A549 (cell line): ENCODE measurements around the gene PER1. TPM values are rescaled to one million over a fixed set of nuclear protein-coding genes. Genes with fewer than 3 reads are reported as not detected.

Source experiments
- ATAC-seq, 2 experiments: fragments of 200-7000 bp in 1 of 2; fragments of >200 bp in 1 of 2; cut with Nextera tagmentation in 1 of 2; cut with Tn5 transposase in 1 of 2; 3 replicates each; pipeline versions ENCODE4 v1.8.0 to v1.9.1; 2018 to 2020; ENCODE audit warnings: mild to moderate bottlenecking in 1 of 2, moderate library complexity in 1 of 2
- CTCF ChIA-PET: fragments of 300-600 bp; sonication (Branson Sonifier 250); formaldehyde crosslinking; extraction: SDS; loops from one replicate; lab custom pipeline; 2021; ENCODE audit warnings: antibody characterized with exemption, inconsistent platforms; lab: Yijun Ruan, JAX
- POLR2A ChIA-PET: fragments of 350-600 bp; formaldehyde crosslinking; extraction: SDS; loops from one replicate; lab custom pipeline; 2021; ENCODE audit warnings: antibody characterized with exemption, inconsistent platforms; lab: Yijun Ruan, JAX
- DNase-seq, 2 experiments: peaks; one replicate each; pipeline versions ENCODE4 v3.0.0 to v3.0.0-alpha.2; 2011 to 2016; ENCODE audit warnings: low read depth in 1 of 2, low spot score in 1 of 2
- FAIRE-seq: peaks from 2 replicates; lab custom pipeline; 2011; peaks lifted over from hg19 to GRCh38; lab: Jason Lieb, UNC
- H3K27ac ChIP-seq, 2 experiments: fragments of >200 bp; sonication (Bioruptor Twin); formaldehyde crosslinking; 3 replicates each; pipeline ENCODE4 v1.5.1; 2016 to 2017
- H3K4me1 ChIP-seq: fragments of >200 bp; sonication (Bioruptor Twin); formaldehyde crosslinking; 3 replicates; pipeline ENCODE4 v1.6.1; 2016
- H3K4me2 ChIP-seq: fragments of >200 bp; sonication (Bioruptor Twin); formaldehyde crosslinking; 3 replicates; pipeline ENCODE4 v1.6.1; 2016
- H3K4me3 ChIP-seq: fragments of >200 bp; sonication (Bioruptor Twin); formaldehyde crosslinking; 3 replicates; pipeline ENCODE4 v1.5.1; 2016
- H3K9me3 ChIP-seq: fragments of >200 bp; sonication (Bioruptor Twin); formaldehyde crosslinking; 3 replicates; pipeline ENCODE4 v1.6.1; 2016
- ATOH8 ChIP-seq: fragments of 250-450 bp; sonication (Bioruptor Pico); IDR thresholded peaks from 2 replicates; pipeline ENCODE4 v1.5.0; 2020; ENCODE audit warnings: low read depth, mild to moderate bottlenecking, moderate library complexity
- CBX2 ChIP-seq: fragments of 200-600 bp; sonication (generic); IDR thresholded peaks from 2 replicates; pipeline ENCODE4 v1.6.1; 2016; ENCODE audit warnings: low read depth, mild to moderate bottlenecking, borderline replicate concordance
- CBX8 ChIP-seq: fragments of 200-600 bp; sonication (generic); IDR thresholded peaks from 2 replicates; pipeline ENCODE4 v1.6.1; 2016
- CHD2 ChIP-seq: fragments of 150-350 bp; IDR thresholded peaks from 2 replicates; pipeline ENCODE4 v1.6.1; 2014; ENCODE audit warnings: low read length; ENCODE audit not compliant: partially characterized antibody
- EHMT2 ChIP-seq: fragments of 200-600 bp; sonication (generic); IDR thresholded peaks from 2 replicates; pipeline ENCODE4 v1.6.1; 2016; ENCODE audit warnings: antibody characterized with exemption, low read depth, mild to moderate bottlenecking, moderate library complexity
- ELK1 ChIP-seq: fragments of 150-350 bp; IDR thresholded peaks from 2 replicates; pipeline ENCODE4 v1.6.1; 2014; ENCODE audit warnings: low read depth, mild to moderate bottlenecking, low read length
- EP300 ChIP-seq, 2 experiments: fragments of >200 bp; sonication (Bioruptor Twin); formaldehyde crosslinking; IDR thresholded peaks; 2 replicates in 1 of 2; 3 replicates in 1 of 2; pipeline ENCODE4 v1.6.1; 2016 to 2017
- ESRRA ChIP-seq: fragments of 150-350 bp; IDR thresholded peaks from 2 replicates; pipeline ENCODE4 v1.6.1; 2014; ENCODE audit warnings: mild to moderate bottlenecking, low read length, borderline replicate concordance
- FOSB ChIP-seq: fragments of 250-450 bp; sonication (Bioruptor Pico); IDR thresholded peaks from 2 replicates; pipeline ENCODE4 v1.5.0; 2020; ENCODE audit warnings: mild to moderate bottlenecking, moderate library complexity
- FOSL2 ChIP-seq, 2 experiments: fragments of 450-650 bp in 1 of 2; fragments of >200 bp in 1 of 2; sonication (Bioruptor Twin) in 1 of 2; formaldehyde crosslinking; IDR thresholded peaks; 2 replicates each; pipeline versions ENCODE4 v1.5.0 to v1.6.1; 2016 to 2020; ENCODE audit warnings: mild to moderate bottlenecking in 1 of 2, moderate library complexity in 1 of 2
- FOXS1 ChIP-seq: fragments of 250-450 bp; sonication (Bioruptor Pico); IDR thresholded peaks from 2 replicates; pipeline ENCODE4 v1.5.0; 2020; ENCODE audit warnings: mild to moderate bottlenecking, moderate library complexity
- GATA3 ChIP-seq: IDR thresholded peaks from 2 replicates; pipeline ENCODE4 v1.6.1; 2012; ENCODE audit warnings: borderline replicate concordance
- HDAC2 ChIP-seq: fragments of 200-600 bp; sonication (generic); IDR thresholded peaks from 2 replicates; pipeline ENCODE4 v1.6.1; 2016
- HOXA7 ChIP-seq: fragments of 250-450 bp; sonication (Bioruptor Pico); IDR thresholded peaks from 2 replicates; pipeline ENCODE4 v1.5.0; 2020; ENCODE audit warnings: mild to moderate bottlenecking, moderate library complexity
- JUN ChIP-seq, 2 experiments: fragments of >200 bp; sonication (Bioruptor Twin); formaldehyde crosslinking; IDR thresholded peaks; 2 replicates in 1 of 2; 3 replicates in 1 of 2; pipeline ENCODE4 v1.6.1; 2016 to 2017
- JUNB ChIP-seq: fragments of >200 bp; sonication (Bioruptor Twin); formaldehyde crosslinking; IDR thresholded peaks from 2 replicates; pipeline ENCODE4 v1.6.1; 2016
- MAFK ChIP-seq: fragments of 450-650 bp; IDR thresholded peaks from 2 replicates; pipeline ENCODE4 v1.6.1; 2014; ENCODE audit not compliant: partially characterized antibody
- MAX ChIP-seq: IDR thresholded peaks from 2 replicates; pipeline ENCODE4 v1.6.1; 2012
- MYC ChIP-seq: IDR thresholded peaks from 2 replicates; pipeline ENCODE4 v1.6.1; 2012; ENCODE audit warnings: mild to moderate bottlenecking, inconsistent platforms, low read length, improper control_type of control experiment, borderline replicate concordance
- NPAS2 ChIP-seq: fragments of 250-450 bp; sonication (Bioruptor Pico); IDR thresholded peaks from 2 replicates; pipeline ENCODE4 v1.8.0; 2022; ENCODE audit warnings: mild to moderate bottlenecking, moderate library complexity, borderline replicate concordance
- PBX3 ChIP-seq: IDR thresholded peaks from 2 replicates; pipeline ENCODE4 v1.6.1; 2012
- PHF8 ChIP-seq: fragments of 200-600 bp; sonication (generic); IDR thresholded peaks from 2 replicates; pipeline ENCODE4 v1.6.1; 2016; ENCODE audit warnings: low read depth, mild to moderate bottlenecking, antibody characterized with exemption, moderate library complexity, borderline replicate concordance
- RAD21 ChIP-seq, 2 experiments: fragments of >200 bp in 1 of 2; sonication (Bioruptor Twin) in 1 of 2; formaldehyde crosslinking in 1 of 2; IDR thresholded peaks in 1 of 2; conservative IDR thresholded peaks in 1 of 2; 2 replicates in 1 of 2; 3 replicates in 1 of 2; pipeline ENCODE4 v1.6.1; 2012 to 2018; ENCODE audit warnings: inconsistent platforms in 1 of 2
- RARB ChIP-seq: fragments of 250-450 bp; sonication (Bioruptor Pico); IDR thresholded peaks from 2 replicates; pipeline ENCODE4 v1.8.0; 2021; ENCODE audit warnings: mild to moderate bottlenecking, moderate library complexity
- RCOR1 ChIP-seq: fragments of 150-350 bp; IDR thresholded peaks from 2 replicates; pipeline ENCODE4 v1.6.1; 2014; ENCODE audit warnings: antibody characterized with exemption, low read length, low read depth
- REST ChIP-seq: fragments of 200-600 bp; sonication (generic); IDR thresholded peaks from 2 replicates; pipeline ENCODE4 v1.6.1; 2016; ENCODE audit warnings: antibody characterized with exemption, mild to moderate bottlenecking, moderate library complexity
- RFX5 ChIP-seq: fragments of 450-650 bp; IDR thresholded peaks from 2 replicates; pipeline ENCODE4 v1.7.1; 2014; ENCODE audit warnings: antibody characterized with exemption, mild to moderate bottlenecking, moderate library complexity
- RNF2 ChIP-seq: fragments of 200-600 bp; sonication (generic); IDR thresholded peaks from 2 replicates; pipeline ENCODE4 v1.6.1; 2016; ENCODE audit warnings: low read depth, mild to moderate bottlenecking, antibody characterized with exemption, moderate library complexity, borderline replicate concordance
- TP53 ChIP-seq: fragments of 250-450 bp; sonication (Bioruptor Pico); IDR thresholded peaks from 2 replicates; pipeline ENCODE4 v1.5.0; 2021; ENCODE audit warnings: mild to moderate bottlenecking, moderate library complexity
- USF2 ChIP-seq: fragments of 450-650 bp; IDR thresholded peaks from 2 replicates; pipeline ENCODE4 v1.6.1; 2014; ENCODE audit warnings: antibody characterized with exemption
- ZFP36 ChIP-seq: fragments of 450-650 bp; IDR thresholded peaks from 2 replicates; pipeline ENCODE4 v1.6.1; 2014; ENCODE audit warnings: borderline replicate concordance; ENCODE audit not compliant: partially characterized antibody
- ZNF302 ChIP-seq: fragments of 250-450 bp; sonication (Bioruptor Pico); IDR thresholded peaks from 2 replicates; pipeline ENCODE4 v1.9.0; 2021; ENCODE audit warnings: inconsistent platforms, mild to moderate bottlenecking, moderate library complexity
- WGBS: methylation state at CpG from one replicate; pipeline ENCODE4 v1.1.6; 2017; ENCODE audit errors: missing lambda C conversion rate; 5-methylcytosine and 5-hydroxymethylcytosine counted together
- polyA plus RNA-seq, 4 experiments: library from polyadenylated mRNA; depleted of rRNA in 3 of 4; stranded (reverse); fragments of >200 nt; fragmentation: RNase III in 1 of 4; extraction: RNeasy Plus Mini Kit Qiagen cat#74134 plus additional on column Dnase treatment in 1 of 4; gene quantifications; 2 replicates in 3 of 4; 3 replicates in 1 of 4; pipeline ENCODE4 v1.2.3, GENCODE V29; 2011 to 2017

PER1 gene
- polyA plus RNA-seq, 2 of the 4 experiments (the other 2 are of a cell fraction) = 5.5 to 8.7 TPM

- DNase-seq (peak; percentile 100), ATAC-seq (peak; percentile 57 to 73), FAIRE-seq (peak; percentile 99)
- no peaks in the 10 kb centered on the region for H3K9me3 ChIP-seq
- H3K27ac ChIP-seq = peak overlapping the region; percentile 89 to 93
- H3K4me3 ChIP-seq = peak overlapping the region; percentile 65
- peaks cover 55% of the 10 kb centered on the region for H3K4me1 ChIP-seq
- peak overlapping the region; percentile 91 for H3K4me2 ChIP-seq
- ChIA-PET CTCF (interaction anchor here (0.8 to 19.5 kb wide), 13 partner anchors 11 to 139 kb away, joined by 3 to 601 read pairs (median 6); partner anchors contain the start of genes BORCS6, HES7 and SLC25A35), POLR2A (interaction anchor here (0.6 to 2.4 kb wide), 22 partner anchors 14 to 795 kb away, joined by 3 to 43 read pairs (median 5); partner anchors contain the start of genes BORCS6, CTC1, HES7 and SLC25A35)
- under 1% methylated on average over 55 of the region's 59 CpGs for WGBS
- TF ChIP-seq HOXA7 (CRISPR knock-in tag) (no peak), RAD21 (conservative IDR thresholded peaks at IDR 0.05 in 1 of 2, IDR thresholded peaks at IDR 0.05 in 1 of 2) (peak; percentile 33 to 40; a peak in 2 of 5 replicates), ESRRA (no peak), ELK1 (no peak), ZNF302 (no peak), HDAC2 (no peak), MYC (peak; percentile 56), CBX8 (no peak), JUNB (no peak), RARB (CRISPR knock-in tag) (no peak), CHD2 (peak; percentile 24), MAFK (no peak), EP300 (IDR thresholded peaks at IDR 0.05) (no peak), PHF8 (no peak; the same call in 1 of the 2 replicates), JUN (IDR thresholded peaks at IDR 0.05) (peak; percentile 25 to 89; a peak in 3 of 5 replicates), FOSB (no peak), RNF2 (no peak), RCOR1 (no peak), USF2 (peak; percentile 81), MAX (peak; percentile 100), PBX3 (peak; percentile 90), REST (peak; percentile 48; the same call in 1 of the 2 replicates), FOSL2 (IDR thresholded peaks at IDR 0.05) (no peak), FOSL2 (CRISPR knock-in tag; IDR thresholded peaks at IDR 0.05) (no peak; the same call in 1 of the 2 replicates), RFX5 (peak; percentile 88), CBX2 (no peak), TP53 (CRISPR knock-in tag) (no peak), ATOH8 (CRISPR knock-in tag) (no peak), FOXS1 (CRISPR knock-in tag) (no peak), EHMT2 (no peak), NPAS2 (peak; percentile 100), GATA3 (peak; percentile 72), ZFP36 (no peak)
Observed at GRCh38 chr17:8156246-8156992, 4.2 kb upstream of the PER1 start.
